NCI-H146 (cell line): ENCODE measurements around the gene RSL1D1.
A peak's percentile ranks its signal among the peaks of the same experiment; 100 is the strongest.
"Not testable (repeated sequence)": the region's sequence is repeated elsewhere in the genome, so short reads cannot be mapped to it uniquely, and the experiment has no call there.

Experiments
- DNase-seq: peaks from one replicate; lab custom pipeline; 2025; lab: John Stamatoyannopoulos, UW

Gene RSL1D1

GRCh38 chr16:11797166-11797956 is 54.0 kb downstream of the RSL1D1 start, which contains the start of gene ZC3H7A:
TSS of gene ZC3H7A (minus strand) at chr16:11797258. CDS start at chr16:11782354, 14,904 bp downstream.
- peak; percentile 99 for DNase-seq

DNA sequence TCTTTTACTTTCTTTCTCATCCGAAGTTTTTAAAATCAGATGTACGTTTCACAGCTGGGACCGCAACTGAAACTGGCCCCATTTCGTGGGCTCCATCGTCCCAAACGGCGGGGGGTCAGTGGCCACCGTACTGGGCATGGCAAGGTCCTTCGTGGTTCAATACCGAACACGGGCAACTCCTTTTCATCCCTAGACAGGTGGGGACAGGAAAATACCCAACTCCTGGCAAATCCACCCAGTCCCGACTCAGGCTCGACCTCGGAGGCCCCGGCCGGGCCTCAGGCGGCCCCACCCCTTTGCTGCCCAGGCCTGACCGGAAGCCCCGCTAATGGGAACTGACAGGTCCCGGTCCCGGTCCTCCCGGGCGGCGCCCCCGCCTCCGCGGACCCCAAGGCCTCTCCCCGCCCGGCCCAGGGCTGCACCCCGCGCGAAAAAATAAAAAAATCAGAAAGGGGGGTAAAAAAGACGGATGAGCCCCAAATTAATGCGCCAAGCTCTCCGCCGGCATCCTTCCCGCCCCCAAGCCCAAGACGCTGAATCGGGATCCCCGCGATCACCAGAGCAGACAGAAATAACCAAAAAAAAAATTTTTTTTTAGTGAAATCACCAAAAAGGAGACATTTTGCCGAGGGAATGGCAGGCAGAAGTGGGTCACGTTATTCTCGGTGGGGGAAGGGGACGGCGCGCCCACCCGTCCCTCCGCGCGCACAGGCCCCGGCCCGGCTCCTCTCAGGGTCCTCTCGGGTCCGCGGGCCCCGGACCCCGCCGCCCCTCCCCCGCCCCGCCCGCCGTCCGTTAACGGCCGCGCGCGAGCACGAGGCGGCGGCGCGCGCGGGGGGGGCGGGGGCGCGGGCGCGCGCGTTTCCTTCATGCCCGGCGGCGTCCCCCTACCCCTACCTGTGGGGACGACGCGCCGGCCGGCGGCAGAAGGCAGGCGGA is 54.8 kb downstream of the RSL1D1 start:
- peak; percentile 56 for DNase-seq

DNA sequence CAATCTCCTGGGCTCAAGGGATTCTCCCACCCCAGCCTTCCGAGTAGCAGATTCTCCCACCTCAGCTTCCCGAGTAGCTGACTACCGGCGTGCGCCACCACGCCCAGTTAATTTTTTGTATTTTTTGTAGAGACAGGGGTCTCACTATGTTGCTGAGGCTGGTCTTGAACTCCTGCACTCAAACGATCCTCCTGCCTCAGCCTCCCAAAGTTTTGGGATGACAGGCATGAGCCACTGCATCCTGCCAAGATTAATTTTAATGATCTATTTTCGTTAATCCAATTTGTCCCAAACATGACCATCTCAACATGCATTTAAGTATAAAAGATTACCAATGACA is 55.5 kb downstream of the RSL1D1 start:
- no peak for DNase-seq

DNA sequence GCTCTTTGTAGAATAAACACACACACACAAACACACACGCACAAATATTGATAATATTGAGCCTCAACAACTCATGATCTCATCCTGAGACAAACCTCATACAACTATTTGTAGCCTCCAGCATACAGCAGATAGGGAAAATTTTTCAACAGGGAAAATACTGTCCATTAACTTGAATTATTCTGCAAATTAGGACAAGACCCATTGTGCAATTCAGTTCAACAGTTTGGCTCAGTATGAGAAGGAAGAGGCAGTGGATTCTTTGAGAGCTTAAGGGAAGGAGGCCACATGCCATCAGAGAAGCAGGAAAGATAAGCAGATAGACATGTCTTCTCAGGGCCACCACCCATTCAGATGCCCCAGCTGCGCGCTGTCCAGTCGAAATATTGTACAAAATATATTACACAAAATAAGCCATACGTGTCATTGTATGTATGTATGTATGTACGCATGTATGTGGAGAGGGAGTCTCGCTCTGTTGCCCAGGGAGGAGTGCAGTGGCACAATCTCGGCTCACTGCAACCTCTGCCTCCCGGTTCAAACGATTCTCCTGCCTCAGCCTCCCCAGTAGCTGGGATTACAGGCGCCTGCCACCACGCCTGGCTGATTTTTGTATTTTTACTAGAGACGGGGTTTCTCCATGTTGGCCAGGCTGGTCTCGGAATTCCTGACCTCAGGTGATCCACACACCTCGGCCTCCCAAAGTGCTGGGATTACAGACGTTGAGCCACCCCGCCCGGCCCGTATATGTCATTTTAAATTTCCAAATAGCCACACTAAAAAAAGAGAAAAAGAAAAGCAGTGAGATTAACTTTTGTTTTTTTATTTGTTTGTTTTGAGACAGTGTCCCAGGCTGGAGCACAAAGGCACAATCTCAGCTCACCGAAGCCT is 56.1 kb downstream of the RSL1D1 start:
- no peak for DNase-seq

GRCh38 chr16:11794447-11794846 is 56.9 kb downstream of the RSL1D1 start:
- no peak for DNase-seq

DNA sequence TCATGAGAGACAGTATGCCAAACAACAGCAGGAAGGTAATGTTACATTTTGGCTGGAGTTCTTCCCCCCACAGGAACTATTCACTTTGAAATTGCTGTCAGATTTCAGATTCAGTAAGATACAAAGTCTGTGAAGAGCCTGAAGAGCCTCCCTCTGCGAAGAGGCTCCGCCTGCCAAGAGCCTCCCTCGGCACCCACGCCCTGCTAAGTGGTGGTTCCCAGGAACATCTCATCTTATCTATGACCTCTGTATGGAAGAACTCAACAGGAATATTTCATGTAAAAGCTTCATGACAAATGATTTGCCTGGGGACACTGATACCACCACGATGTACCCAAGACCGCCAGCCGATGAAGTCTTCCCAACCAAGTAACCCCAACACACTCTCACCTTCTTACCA is 57.5 kb downstream of the RSL1D1 start:
- no peak for DNase-seq

DNA sequence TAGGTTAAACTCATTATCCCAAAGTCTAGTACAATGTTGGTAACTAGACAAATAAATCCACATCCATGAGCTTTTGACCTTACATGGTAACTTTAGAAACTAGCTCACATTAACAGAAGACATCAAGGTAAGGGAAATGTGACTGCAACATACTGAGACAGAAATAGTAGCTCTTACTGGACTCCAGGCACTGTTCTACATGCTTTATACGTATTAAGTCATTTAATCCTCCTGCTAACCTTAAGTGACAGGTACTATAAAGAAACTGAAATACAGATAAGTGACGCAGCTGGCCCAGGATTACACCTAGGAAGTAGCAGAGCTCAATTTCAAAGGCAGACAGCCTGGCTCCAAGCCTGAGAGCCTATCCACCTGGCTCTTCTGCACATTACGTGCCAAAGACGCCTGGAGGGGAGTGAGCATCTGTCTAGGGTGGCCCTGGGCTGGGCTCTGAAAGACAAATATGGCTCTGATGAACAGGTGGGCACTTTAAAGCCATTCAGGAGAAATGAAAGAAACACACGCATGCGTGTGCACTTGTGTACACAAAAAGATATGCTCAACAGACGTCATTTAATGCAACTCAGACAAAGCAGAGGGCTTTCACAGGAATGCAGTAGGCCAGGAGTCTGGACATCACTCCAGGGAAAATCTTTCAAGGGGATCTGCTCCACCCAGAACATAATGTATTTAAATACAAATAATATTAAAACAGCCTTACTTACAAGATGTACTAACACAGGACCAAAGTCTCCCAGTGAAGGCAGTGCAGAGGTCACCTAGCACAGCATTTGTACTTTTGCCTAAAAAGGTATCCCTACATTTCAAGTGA is 58.7 kb downstream of the RSL1D1 start:
- peak; percentile 98 for DNase-seq

GRCh38 chr16:11791144-11791828 is 60.1 kb downstream of the RSL1D1 start:
- no peak for DNase-seq

DNA sequence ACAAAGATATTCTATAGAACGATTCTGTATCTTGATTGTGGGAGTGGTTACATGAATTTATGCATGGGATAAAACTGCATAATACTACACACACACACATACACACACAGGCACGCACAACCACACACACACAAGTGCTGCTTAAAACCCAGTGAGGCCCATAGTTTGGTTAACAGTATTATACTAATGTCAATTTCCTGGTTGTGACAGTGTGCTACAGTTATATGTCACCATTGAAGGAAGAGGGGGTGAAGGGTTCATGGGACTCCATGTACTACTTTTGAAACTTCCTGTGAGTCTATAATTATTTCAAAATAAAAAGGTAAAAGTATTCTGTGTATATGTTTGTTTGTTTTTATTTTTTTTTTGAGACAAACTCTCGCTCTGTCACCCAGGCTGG is 62.4 kb downstream of the RSL1D1 start:
- no peak for DNase-seq

GRCh38 chr16:11784980-11785599 is 66.3 kb downstream of the RSL1D1 start:
- not testable (repeated sequence) for DNase-seq

DNA sequence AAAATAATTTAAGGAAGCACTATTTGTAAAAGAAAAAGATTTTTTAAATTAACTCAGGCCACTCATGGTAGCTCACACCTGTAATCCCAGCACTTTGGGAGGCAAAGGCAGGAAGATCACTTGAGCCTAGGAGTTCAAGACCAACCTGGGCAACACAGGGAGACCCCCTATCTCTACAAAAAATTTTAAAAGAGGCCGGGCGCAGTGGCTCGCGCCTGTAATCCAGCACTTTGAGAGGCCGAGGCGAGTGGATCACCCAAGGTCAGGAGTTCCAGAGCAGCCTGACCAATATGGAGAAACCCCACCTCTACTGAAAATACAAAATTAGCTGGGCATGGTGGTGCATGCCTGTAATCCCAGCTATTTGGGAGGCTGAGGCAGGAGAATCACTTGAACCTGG is 67.0 kb downstream of the RSL1D1 start:
- DNase-seq: not testable (repeated sequence)

DNA sequence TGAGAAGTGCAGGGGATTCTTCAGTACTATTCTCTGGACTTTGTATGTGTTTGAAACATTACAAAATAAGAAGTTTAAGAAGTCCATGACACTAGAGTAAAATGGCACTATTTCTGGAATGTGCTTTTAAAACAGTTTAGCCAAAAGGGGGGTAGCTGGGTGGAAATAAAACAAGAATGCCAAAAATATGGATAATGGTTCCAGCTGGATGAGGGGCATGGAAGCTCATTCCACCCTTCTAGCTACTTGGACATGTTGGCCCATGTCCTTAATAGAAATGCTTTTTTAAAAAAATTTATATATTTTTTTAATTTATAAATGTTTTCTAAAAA is 67.3 kb downstream of the RSL1D1 start:
- no peak for DNase-seq
